Gastrocnemius medialis (tissue), 4 donors: ENCODE data around the gene EVI5.

ENCODE experiments used
- POLR2A ChIP-seq, 2 donors: fragments of 450-650 bp; IDR thresholded peaks; one replicate each; pipeline ENCODE4 v1.6.1; 2017; ENCODE audit warnings: antibody characterized with exemption in 2 of 2, mild to moderate bottlenecking in 2 of 2, moderate library complexity in 2 of 2
- TF ChIP-seq, protein P1 (sequence below), 5 experiments: fragments of 450-650 bp in 3 of 5; fragments of 200-600 bp in 2 of 5; sonication (generic) in 2 of 5; IDR thresholded peaks in 4 of 5; conservative IDR thresholded peaks in 1 of 5; 1 replicate in 4 of 5; 2 replicates in 1 of 5; pipeline ENCODE4 v1.5.1; 2016 to 2019; ENCODE audit warnings: antibody characterized with exemption in 5 of 5, mild to moderate bottlenecking in 3 of 5, moderate library complexity in 3 of 5

DNA sequence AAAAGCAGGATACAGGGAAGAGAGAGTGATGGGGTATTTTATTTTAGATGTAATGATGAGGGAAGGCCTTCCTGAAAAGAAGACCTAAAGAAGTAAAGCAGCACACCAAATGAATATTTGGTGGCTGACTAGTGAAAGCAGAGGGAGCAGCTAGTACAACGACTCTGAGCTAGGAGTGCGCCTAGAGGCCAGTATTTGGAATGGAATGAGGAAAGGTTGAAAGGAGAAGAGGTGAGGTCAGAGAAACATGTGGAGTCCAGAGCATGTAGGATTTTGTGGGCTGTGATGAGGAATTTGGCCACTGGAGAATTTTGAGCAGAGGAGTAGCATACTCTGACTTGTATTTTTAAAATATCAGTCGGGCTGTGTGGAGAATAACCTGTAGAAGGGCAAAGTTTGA, 35.1 kb upstream of the EVI5 start:
- TF ChIP-seq, protein P1, sequence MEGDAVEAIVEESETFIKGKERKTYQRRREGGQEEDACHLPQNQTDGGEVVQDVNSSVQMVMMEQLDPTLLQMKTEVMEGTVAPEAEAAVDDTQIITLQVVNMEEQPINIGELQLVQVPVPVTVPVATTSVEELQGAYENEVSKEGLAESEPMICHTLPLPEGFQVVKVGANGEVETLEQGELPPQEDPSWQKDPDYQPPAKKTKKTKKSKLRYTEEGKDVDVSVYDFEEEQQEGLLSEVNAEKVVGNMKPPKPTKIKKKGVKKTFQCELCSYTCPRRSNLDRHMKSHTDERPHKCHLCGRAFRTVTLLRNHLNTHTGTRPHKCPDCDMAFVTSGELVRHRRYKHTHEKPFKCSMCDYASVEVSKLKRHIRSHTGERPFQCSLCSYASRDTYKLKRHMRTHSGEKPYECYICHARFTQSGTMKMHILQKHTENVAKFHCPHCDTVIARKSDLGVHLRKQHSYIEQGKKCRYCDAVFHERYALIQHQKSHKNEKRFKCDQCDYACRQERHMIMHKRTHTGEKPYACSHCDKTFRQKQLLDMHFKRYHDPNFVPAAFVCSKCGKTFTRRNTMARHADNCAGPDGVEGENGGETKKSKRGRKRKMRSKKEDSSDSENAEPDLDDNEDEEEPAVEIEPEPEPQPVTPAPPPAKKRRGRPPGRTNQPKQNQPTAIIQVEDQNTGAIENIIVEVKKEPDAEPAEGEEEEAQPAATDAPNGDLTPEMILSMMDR (IDR thresholded peaks at IDR 0.05 in 4 of 5, conservative IDR thresholded peaks at IDR 0.05 in 1 of 5) = no peak
- no peak for TF ChIP-seq POLR2A (IDR thresholded peaks at IDR 0.05)
